A549 (cell line): ENCODE results near the gene RXRA.

Experiments
- EHF ChIP-seq: fragments of 250-450 bp; sonication (Bioruptor Pico); IDR thresholded peaks from 2 replicates; pipeline ENCODE4 v1.5.0; 2020; ENCODE audit warnings: mild to moderate bottlenecking
- EP300 ChIP-seq, 2 experiments: fragments of >200 bp; sonication (Bioruptor Twin); formaldehyde crosslinking; IDR thresholded peaks; 2 replicates in 1 of 2; 3 replicates in 1 of 2; pipeline ENCODE4 v1.6.1; 2016 to 2017
- FOXS1 ChIP-seq: fragments of 250-450 bp; sonication (Bioruptor Pico); IDR thresholded peaks from 2 replicates; pipeline ENCODE4 v1.5.0; 2020; ENCODE audit warnings: mild to moderate bottlenecking, moderate library complexity
- JUN ChIP-seq, 2 experiments: fragments of >200 bp; sonication (Bioruptor Twin); formaldehyde crosslinking; IDR thresholded peaks; 2 replicates in 1 of 2; 3 replicates in 1 of 2; pipeline ENCODE4 v1.6.1; 2016 to 2017
- KDM1A ChIP-seq: fragments of 200-600 bp; sonication (generic); IDR thresholded peaks from 2 replicates; pipeline ENCODE4 v1.6.1; 2016; ENCODE audit warnings: low read depth, mild to moderate bottlenecking
- MAFK ChIP-seq: fragments of 450-650 bp; IDR thresholded peaks from 2 replicates; pipeline ENCODE4 v1.6.1; 2014; ENCODE audit not compliant: partially characterized antibody
- MAZ ChIP-seq: fragments of 150-350 bp; IDR thresholded peaks from 2 replicates; pipeline ENCODE4 v1.6.1; 2014; ENCODE audit warnings: antibody characterized with exemption, low read depth, low read length, borderline replicate concordance
- PHF8 ChIP-seq: fragments of 200-600 bp; sonication (generic); IDR thresholded peaks from 2 replicates; pipeline ENCODE4 v1.6.1; 2016; ENCODE audit warnings: low read depth, mild to moderate bottlenecking, antibody characterized with exemption, moderate library complexity, borderline replicate concordance
- POLR2A ChIP-seq: IDR thresholded peaks from 2 replicates; pipeline ENCODE4 v1.6.1; 2012; ENCODE audit warnings: mild to moderate bottlenecking, low read length
- RAD21 ChIP-seq, 2 experiments: fragments of >200 bp in 1 of 2; sonication (Bioruptor Twin) in 1 of 2; formaldehyde crosslinking in 1 of 2; IDR thresholded peaks in 1 of 2; conservative IDR thresholded peaks in 1 of 2; 2 replicates in 1 of 2; 3 replicates in 1 of 2; pipeline ENCODE4 v1.6.1; 2012 to 2018; ENCODE audit warnings: inconsistent platforms in 1 of 2
- TF ChIP-seq, protein P1 (sequence below): fragments of >200 bp; sonication (Bioruptor Twin); formaldehyde crosslinking; IDR thresholded peaks from 3 replicates; pipeline ENCODE4 v1.5.1; 2016

DNA sequence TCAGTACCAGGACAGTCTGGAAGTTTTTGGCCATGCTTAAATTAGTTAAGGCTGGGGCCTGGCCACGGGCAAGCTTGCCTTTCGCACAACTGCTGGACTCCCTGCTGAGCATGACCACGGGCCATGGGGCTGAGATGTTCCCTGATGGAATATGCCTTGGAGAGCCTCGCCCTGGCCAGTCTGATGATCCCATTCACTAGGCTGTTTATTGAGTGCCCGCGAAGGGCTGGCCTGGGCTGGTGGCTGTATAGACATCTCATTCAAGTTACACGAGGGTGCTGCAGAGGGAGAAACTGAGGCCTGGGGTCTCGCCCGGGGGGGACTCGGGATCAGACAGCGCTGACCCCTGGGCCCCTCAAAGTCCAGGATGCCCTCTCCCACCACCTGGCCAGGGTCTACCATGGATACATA lies 7.8 kb upstream of the RXRA start:
- TF ChIP-seq, protein P1, sequence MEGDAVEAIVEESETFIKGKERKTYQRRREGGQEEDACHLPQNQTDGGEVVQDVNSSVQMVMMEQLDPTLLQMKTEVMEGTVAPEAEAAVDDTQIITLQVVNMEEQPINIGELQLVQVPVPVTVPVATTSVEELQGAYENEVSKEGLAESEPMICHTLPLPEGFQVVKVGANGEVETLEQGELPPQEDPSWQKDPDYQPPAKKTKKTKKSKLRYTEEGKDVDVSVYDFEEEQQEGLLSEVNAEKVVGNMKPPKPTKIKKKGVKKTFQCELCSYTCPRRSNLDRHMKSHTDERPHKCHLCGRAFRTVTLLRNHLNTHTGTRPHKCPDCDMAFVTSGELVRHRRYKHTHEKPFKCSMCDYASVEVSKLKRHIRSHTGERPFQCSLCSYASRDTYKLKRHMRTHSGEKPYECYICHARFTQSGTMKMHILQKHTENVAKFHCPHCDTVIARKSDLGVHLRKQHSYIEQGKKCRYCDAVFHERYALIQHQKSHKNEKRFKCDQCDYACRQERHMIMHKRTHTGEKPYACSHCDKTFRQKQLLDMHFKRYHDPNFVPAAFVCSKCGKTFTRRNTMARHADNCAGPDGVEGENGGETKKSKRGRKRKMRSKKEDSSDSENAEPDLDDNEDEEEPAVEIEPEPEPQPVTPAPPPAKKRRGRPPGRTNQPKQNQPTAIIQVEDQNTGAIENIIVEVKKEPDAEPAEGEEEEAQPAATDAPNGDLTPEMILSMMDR: no peak
- no peak for TF ChIP-seq MAZ
- TF ChIP-seq FOXS1: no peak
- TF ChIP-seq EHF (CRISPR knock-in tag): no peak
- TF ChIP-seq MAFK: no peak
- no peak for TF ChIP-seq RAD21 (conservative IDR thresholded peaks at IDR 0.05 in 1 of 2, IDR thresholded peaks at IDR 0.05 in 1 of 2)
- no peak for TF ChIP-seq EP300 (IDR thresholded peaks at IDR 0.05)
- TF ChIP-seq JUN (IDR thresholded peaks at IDR 0.05): no peak
- no peak for TF ChIP-seq KDM1A
- TF ChIP-seq PHF8: no peak
- TF ChIP-seq POLR2A: no peak
